Measurements from ENCODE around the gene MPP1.

DNA sequence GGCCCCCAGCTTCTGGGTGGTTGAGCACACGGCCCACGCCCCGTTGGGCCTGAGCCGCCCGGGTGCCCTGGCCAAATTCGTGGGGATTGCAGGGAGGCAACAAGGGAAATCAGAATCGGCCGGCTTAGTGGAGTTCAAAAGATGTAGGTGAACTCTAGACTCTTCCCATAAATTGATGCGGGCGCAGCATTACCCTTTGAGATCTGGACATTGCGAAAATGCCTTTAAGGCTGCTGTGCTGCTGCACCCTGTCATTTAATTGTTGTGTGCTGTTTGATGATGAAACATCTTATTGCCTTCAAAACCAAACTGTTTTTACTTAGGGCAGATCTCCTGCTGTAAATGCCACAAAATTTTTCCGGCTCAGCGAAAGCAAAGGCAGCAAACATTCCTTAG, 409 bp upstream of the MPP1 start:
- TF ChIP-seq, protein P1, sequence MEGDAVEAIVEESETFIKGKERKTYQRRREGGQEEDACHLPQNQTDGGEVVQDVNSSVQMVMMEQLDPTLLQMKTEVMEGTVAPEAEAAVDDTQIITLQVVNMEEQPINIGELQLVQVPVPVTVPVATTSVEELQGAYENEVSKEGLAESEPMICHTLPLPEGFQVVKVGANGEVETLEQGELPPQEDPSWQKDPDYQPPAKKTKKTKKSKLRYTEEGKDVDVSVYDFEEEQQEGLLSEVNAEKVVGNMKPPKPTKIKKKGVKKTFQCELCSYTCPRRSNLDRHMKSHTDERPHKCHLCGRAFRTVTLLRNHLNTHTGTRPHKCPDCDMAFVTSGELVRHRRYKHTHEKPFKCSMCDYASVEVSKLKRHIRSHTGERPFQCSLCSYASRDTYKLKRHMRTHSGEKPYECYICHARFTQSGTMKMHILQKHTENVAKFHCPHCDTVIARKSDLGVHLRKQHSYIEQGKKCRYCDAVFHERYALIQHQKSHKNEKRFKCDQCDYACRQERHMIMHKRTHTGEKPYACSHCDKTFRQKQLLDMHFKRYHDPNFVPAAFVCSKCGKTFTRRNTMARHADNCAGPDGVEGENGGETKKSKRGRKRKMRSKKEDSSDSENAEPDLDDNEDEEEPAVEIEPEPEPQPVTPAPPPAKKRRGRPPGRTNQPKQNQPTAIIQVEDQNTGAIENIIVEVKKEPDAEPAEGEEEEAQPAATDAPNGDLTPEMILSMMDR (conservative IDR thresholded peaks at IDR 0.05; ENCODE audit: low read length): no peak
- no peak for TF ChIP-seq EZH2phosphoT487 (IDR thresholded peaks at IDR 0.05; ENCODE audit: borderline replicate concordance, low read depth, low read length)
